Measurements from ENCODE around the gene PPCDC. TPM values are rescaled to one million over a fixed set of nuclear protein-coding genes. Genes with fewer than 3 reads are reported as not detected.

Gene PPCDC, protein sequence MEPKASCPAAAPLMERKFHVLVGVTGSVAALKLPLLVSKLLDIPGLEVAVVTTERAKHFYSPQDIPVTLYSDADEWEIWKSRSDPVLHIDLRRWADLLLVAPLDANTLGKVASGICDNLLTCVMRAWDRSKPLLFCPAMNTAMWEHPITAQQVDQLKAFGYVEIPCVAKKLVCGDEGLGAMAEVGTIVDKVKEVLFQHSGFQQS
- 17.3 TPM for total RNA-seq

DNA sequence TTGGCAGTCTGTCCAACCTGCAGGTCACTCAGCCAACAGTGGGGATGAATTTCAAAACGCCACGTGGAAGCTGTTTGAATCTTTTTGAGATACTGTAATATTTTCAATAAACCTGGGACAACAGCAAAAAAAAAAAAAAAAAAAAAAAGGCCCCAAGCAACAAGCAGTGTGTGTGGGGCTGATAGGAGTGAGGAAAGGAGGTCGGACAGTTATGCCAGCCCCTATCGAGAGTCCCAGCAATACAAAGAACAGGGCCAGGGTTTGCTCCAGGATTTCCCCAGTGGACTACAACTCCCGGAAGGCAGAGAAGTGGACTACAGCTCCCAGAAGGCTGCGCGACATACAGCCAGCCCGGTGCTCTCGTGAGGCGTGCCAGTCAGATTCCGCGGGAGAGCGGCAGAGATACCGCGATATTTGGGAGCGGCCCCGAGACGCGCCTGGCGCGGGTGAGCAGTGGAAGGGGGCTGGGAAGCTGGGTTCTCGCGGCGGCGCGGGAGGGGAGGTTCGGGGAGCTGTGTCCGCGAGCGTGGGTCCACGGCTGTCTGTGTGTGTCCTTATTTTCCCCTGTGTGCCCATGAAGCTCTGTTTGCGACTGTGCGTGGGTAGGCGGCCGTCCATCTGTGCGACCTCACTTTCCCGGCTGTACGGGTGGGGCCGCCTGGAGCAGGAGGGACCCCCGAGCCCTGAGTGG is at the start of gene PPCDC:
TSS of gene PPCDC (plus strand) at position 410 of the 691 bp plus-strand sequence. CDS start 4,729 bp downstream, outside the sequence.
- peak; percentile 98 for DNase-seq (ENCODE audit: low spot score)

DNA sequence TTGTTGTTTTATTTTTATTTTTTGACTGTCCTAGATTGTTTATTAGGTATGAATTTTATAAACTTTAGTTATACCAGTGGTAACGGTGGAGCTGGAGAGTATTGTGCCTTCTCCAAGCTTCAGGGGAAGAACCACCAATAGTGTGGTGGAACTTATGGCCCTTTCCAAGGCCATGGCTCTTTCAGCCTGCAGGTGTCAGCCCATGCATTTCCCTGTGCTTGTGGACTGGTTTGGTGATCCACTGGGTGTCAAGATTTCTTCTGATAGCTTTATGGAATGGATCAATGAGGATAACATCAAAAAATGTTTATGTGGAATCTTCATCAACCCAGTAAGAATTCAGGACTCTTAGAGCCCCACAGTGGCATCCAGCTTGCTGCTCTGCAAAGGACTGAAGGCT is 47.2 kb upstream of the PPCDC start:
- DNase-seq (ENCODE audit: low spot score): no peak

DNA sequence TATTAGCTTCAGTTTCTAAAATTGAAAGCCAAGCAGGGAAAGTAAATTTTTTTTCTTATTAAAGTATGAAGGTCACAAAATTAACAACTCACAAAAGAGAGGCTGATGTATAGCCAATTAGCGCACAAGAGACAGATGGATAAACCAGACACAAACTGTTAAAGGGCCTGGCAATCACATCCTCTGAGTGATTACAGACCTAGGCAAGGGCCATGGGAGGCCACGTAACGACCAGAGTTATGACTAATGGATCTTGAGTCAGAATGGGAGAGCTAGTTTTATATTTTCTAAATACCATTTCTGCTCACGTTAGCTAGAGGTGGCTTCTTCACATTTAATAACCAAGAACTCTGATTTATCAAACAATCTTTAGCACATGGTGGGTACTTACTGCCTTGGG is 45.8 kb upstream of the PPCDC start:
- no peak for DNase-seq (ENCODE audit: low spot score)

DNA sequence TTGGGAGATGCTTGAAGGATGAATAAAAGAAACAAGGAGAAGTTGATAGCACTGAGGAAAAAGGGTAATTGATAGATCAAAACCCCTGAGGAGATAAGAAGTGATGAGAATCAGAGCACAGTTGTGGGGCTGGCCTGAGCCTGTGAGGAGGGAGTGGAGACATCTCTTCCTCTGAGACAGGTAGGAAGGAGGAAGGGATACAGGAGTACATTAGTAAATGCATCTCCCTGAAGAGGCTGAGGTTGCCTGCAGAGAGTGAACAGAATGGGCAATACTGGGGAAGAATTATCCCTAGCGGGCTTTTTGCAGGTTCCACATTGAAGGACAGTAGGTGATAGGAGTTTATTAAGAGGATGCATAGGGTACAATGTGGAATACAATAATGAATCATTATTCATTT is 45.3 kb upstream of the PPCDC start:
- DNase-seq (ENCODE audit: low spot score): no peak

DNA sequence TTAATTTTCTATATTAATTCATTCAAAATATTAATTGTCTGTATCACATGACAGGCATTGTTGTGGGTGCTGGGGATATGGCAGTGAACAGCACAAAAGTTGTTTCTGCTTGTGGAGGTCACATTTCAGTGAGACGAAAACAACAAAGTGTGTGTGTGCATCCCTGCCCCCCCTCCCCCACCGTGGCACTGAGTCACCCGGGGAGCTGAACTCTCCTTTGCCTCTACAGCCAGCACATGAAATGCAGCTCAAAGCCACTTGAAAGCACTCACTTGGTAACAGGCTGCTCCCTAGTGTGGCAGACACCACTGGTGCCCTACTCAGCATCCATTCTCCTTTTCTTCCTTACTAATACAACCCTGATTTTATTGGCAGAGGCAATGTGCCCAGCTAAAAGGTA is 44.9 kb upstream of the PPCDC start:
- no peak for DNase-seq (ENCODE audit: low spot score)

DNA sequence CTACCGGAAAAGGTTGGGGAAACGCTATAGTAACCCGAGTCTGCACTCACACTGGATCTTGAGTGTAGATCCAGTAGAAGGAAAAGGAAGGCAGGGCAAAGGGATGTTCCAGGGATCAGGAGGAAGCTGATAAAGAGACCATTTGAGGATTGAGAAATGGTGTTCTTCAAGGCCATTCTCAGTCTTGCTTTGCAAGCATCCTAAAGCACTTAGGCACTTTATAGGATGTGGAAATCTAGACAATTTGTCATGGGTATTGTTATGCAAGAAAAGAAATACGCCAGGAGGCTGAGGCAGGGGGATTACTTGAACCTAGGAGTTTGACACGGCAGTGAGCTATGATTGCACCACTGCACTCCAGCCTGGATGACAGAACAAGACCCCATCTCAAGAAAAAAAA is 41.2 kb upstream of the PPCDC start:
- no peak for DNase-seq (ENCODE audit: low spot score)

DNA sequence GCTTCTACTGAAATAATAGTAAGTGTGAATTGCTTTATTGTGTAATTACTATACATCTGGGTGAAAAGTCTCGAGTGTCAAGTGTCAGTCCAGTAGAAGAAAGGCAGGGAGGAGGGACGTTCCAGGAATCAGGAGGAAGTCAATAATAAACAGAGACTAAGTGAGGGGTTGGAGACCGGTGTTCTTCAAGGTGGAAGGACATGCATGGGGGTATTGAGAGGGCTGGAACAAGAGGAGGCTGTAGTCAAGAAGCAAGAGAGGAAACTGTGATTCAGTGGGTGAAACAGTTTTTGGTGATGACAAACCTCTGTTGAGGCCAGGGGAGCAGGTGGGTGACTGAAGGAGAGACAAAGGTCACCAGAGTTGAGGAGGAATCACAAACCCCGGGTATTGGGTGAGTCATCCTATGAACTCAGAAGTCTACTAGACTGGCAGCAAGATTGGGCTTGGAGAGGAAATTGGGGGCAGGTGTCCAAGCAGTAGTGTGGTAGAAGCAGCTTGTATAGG is 39.6 kb upstream of the PPCDC start:
- no peak for DNase-seq (ENCODE audit: low spot score)

DNA sequence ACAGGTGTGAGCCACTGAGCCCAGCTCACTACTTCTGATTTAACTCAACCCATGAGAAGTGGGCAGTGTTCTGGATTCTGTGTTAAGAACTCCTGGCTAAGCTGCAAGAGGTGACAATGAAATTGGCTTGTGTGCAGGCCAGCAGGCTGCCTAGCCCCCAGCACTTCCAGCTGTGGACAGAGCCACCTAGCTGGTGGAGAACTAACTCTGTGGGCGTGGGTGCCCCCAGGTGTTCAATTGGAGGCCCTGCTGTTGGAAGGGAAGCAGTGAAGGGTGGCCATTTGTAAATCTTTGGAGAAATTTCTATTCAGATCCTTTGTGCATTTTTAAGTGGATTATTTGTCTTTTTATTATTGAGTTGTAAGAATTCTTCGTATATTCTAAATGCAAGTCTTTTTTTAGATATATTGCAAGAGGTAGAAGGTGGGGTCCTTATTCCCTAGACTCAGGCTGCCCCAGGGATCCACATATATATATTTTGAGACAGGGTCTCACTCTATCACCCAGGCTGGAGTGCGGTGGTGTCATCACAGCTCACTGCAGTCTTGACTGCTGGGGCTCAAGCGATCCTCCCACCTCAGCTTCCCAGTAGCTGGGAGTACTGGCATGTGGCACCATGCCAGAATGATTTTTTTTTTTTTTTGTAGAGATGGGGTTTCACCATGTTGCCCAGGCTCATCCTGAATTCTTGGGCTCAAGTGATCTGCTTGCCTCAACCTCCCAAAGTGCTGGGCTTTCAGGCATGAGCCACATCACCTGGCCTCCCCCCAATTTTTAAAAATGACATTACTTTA is 35.2 kb upstream of the PPCDC start:
- DNase-seq (ENCODE audit: low spot score): peak; percentile 31

DNA sequence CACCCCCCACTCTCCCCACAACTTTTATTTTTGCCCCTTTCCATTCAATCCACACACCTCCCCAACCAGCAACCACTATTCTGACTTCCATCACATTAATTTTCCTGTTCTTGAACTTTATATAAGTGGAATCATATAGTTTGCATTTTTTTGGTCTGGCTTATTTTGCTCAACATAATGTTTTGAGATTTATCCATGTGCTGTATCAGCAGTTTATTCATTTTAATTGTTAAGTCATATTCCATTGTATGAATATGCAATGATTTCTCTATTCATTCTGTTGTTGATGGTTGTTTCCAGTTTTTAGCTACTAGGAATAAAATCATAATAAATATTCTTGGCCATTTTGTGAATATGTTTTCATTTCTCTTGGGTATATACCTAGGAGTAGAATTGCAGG is 33.9 kb upstream of the PPCDC start:
- no peak for DNase-seq (ENCODE audit: low spot score)

DNA sequence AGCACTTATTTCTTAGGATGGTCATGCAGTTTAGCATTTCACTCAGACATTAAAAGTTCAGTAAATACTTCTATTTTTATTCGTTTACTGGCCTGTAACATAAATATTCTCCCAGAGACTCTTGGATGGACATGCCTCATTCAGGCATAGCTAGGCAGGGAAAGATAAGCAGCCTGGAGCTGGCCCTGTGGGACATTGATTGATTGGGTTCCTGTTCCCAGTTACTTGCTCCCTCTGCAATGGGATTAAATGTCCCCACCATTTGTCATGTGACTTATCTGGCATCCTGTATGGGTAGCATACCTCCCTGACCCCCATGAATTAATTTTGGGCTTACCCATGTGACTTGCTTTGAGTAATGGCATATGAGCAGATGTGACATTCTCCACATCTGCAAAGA is 30.8 kb upstream of the PPCDC start:
- no peak for DNase-seq (ENCODE audit: low spot score)

DNA sequence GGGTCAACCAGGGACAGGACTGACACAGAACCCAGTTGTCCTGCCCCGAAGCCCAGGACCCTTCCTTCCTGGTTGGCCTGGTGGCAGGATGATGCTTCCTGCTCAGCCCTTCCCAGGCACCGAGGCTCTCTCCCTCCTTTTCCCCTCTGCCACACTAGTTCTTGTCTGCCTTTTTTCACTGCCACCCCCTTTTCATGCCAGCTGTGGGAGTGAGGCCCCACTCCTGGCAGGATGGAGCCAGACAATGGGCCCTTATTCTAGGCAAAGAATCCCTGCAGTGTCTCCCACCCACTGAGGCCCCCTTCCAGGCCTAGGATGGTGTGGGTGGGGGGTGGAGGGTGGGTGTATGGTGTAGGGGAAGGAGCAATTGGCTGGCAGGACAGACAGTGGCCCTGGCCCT is 29.2 kb upstream of the PPCDC start:
- no peak for DNase-seq (ENCODE audit: low spot score)

DNA sequence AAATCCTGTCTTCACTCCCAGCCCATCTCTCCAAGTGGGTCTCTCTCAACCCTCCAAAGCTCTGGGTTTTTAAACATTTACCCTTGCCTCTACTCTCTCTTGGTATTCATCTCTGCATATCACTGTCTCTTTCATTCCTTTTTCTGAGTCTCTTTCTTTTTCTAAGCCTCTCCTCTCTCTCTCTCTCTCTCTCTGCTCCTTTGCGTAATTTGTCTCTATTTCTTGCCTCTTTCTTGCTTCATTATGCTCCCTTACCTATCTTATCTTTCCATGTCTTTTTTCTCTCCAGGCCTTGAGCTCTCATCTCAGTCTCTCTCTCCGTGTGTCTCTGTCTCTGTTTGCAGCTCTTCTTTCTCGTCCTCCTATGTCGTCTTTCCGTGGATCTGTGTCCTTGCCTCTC is 28.7 kb upstream of the PPCDC start:
- no peak for DNase-seq (ENCODE audit: low spot score)

DNA sequence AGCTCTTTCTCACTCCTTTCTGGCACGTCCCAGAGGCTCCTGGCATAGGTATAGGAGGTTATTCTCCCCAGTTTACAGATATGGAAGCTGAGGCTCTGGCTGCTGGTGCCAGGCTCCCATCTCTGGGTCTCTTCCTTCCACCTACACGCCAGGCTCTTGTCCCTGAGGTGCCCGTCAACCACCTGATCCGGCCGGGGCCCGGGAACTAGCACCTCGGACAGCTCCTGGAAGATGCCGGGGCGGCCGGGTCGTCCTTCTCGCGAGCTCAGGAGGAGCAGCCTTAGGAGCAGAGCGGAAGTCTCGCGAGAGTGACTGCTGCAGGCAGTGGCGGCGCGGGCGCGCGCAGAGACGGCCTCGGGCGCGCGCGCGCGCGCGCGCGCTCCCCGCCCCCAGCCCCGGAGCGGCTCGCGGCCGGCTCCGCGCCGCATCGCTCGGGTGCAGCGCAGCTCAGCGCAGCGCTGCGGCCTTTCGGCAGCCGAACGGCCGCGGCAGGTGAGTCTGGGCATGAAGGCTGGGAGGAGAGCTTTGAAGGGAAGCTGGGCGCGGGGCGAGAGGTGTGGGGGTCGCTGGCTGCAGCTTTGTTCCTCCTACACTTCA is 28.1 kb upstream of the PPCDC start, which contains the start of gene SCAMP5:
TSS of gene SCAMP5 (plus strand) at position 382 of the 597 bp plus-strand sequence. CDS start 16,277 bp downstream, outside the sequence.
- DNase-seq (ENCODE audit: low spot score): peak; percentile 98

DNA sequence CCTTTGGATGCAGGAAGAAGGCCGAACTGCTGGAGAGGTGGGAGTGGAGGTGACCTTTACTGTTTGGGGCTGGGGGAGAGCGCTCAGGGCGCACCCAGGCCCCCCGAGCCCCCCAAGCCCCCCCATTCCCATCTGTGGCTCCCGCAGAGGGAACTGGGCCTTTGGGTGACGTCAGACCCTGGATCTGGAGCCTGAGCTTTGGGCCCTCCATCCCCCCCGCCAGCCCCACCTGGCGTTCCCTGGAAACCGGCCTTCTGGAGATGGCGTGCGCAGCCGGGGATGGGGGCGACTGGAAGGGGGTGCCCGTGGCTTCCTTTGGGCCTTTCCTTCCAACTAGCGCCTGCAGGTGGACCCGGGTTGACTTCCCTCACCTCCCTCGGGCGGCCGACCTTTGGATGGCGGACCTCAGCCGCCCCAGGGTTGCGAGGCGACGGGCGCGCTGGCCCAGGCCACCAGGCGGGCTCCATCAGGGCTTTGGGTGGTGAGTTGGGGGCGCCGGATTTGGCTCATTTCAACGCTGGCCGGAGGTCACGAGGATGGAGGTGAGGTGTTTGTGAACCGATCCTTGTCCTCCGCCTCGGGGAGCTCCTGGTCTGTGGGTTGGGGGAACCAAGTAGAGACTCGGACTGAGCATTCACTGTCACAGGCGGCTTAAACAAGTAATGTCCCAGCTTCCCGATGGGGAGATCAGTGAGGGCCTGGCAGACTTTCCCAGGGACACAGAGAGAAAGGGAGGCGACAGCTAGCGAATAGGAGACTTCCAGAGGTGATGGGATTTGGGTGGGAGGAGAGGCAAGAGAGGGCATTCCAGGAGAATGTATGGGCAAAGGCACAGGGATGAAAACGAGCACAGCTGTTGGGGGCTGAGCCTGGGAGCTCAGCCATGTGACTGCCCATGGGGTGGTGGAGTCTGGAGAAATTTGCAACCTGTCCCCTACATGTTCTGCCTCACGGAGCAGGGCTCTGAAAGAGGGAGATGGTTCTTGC is 27.3 kb upstream of the PPCDC start:
- DNase-seq (ENCODE audit: low spot score): peak; percentile 37

DNA sequence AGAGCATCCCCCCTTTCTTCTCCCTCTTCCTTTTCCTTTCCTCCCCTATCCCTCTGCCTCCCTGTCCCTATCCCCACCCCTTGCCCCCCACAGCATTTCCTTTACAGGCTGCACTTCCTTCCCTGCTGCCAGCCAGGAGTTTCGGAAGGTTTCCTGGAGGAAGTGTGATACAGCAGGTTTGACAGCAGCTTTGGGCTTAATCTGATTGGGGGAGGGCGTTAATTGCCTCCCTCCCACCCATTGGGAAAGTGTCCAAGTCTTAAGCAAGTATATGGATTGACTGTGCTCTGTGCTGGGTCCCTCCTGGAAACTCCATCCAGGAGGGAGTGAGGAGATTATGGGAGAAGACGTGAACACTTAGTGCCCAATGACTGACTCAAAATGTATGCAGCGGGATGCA is 26.2 kb upstream of the PPCDC start:
- DNase-seq (ENCODE audit: low spot score): no peak

DNA sequence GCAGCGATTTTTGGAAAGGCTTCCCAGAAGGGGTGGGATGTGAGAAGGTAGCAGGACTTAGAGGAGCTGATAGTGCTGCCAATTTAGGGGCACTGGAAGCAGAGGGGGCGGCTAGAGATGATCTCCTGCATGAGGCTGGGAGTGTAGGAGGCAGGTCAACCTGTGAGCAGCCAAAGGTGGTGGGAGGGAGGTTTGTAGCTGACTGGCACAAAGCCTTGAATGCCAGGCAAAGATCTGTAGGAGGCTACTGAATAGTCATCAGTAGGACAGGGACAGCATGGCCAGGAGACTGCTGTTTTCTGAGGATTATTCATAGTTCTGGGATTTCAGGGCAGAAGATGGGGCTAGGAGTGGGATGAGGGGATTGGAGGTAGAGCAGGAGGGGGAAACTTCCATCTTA is 25.8 kb upstream of the PPCDC start:
- DNase-seq (ENCODE audit: low spot score): no peak

DNA sequence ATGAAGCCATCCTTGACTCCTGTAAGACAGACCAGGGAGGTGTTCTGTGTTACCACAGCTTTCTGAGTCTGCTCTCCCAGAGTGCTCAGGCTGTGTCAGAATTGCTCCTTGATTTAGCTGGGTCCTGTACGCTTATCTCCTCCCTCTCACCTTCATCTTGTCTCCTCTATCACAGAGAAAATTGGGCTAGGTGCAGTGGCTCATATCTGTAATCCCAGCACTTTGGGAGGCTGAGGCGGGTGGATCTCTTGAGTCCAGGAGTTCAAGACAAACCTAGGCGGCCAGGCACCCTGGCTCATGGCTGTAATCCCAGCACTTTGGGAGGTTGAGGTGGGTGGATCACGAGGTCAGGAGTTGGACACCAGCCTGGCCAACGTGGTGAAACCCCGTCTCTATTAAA is 22.1 kb upstream of the PPCDC start:
- no peak for DNase-seq (ENCODE audit: low spot score)

DNA sequence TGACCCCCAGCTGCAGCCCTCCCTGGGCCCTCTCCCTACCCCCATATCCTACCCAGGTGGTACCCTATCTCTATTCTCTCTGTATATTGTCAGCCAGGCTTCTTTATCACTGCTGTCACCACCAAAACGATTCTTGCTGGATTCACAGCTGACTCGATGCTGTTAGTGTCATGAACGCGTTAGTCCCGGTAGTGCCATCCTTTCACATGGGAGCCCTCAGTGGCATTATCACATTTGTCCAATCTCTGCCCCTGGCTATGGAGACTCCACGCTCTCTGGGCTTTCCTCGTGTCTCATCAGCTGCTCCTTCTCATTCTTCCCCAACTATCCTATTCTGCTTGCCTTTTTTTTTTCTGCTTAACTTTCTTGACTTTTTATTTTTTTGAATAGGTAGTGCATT is 21.0 kb upstream of the PPCDC start:
- no peak for DNase-seq (ENCODE audit: low spot score)

DNA sequence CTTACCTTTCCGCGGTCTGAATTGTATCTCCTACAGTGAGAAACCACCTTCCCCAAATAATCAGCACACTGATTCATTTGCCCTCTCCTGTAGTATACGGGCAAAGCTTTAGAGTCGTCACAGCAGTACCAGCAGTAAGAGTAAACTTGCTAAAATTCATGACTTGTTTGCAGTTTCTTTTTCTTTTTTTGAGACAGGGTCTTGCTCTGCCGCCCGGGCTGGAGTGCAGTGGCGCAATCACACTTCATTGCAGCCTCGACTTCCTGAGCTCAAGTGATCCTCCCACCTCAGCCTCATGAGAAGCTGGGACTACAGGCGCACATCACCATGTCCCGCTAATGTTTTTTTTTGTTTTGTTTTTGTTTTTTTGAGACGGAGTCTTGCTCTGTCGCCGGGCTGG is 16.2 kb upstream of the PPCDC start:
- DNase-seq (ENCODE audit: low spot score): no peak

DNA sequence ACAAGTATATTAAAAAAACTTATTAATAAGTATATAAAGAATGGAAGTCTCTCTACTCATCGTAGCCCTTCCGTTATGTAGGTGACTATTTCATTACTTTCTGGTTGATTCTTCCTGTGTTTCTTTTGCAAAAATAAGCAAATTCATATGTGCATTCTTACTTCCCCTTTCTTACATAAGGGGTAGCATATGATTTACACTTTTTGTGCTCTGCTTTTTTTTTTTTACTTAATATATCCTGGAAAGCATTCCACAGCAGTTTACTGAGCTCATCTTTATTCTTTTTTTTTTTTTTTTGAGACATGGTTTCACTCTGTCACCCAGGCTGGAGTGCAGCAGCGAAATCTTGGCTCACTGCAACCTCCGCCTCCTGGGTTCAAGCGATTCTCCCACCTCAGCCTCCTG is 15.2 kb upstream of the PPCDC start:
- no peak for DNase-seq (ENCODE audit: low spot score)
